HEK293T (cell line): Measurements from ENCODE around the gene KCNQ2.

Experiments
- CTCF ChIA-PET: fragments of 350-600 bp; formaldehyde crosslinking; extraction: SDS; loops from one replicate; lab custom pipeline; 2021; ENCODE audit warnings: antibody characterized with exemption, inconsistent platforms; lab: Yijun Ruan, JAX
- POLR2A ChIA-PET: fragments of 350-600 bp; formaldehyde crosslinking; extraction: SDS; loops from one replicate; lab custom pipeline; 2020; ENCODE audit warnings: antibody characterized with exemption, inconsistent platforms; lab: Yijun Ruan, JAX
- DNase-seq: peaks from one replicate; pipeline ENCODE4 v3.0.0; 2012; ENCODE audit warnings: mixed read lengths; ENCODE audit errors: extremely low spot score
- ARNT ChIP-seq: fragments of 450-650 bp; IDR thresholded peaks from 2 replicates; pipeline ENCODE4 v1.6.1; 2017; ENCODE audit warnings: mild to moderate bottlenecking
- BHLHE40 ChIP-seq: fragments of 450-650 bp; IDR thresholded peaks from 2 replicates; pipeline ENCODE4 v1.6.1; 2016; ENCODE audit warnings: mild to moderate bottlenecking, moderate library complexity, borderline replicate concordance
- CTBP1 ChIP-seq: fragments of 450-650 bp; IDR thresholded peaks from 2 replicates; pipeline ENCODE4 v1.6.1; 2016; ENCODE audit warnings: borderline replicate concordance
- ELF4 ChIP-seq: fragments of 450-650 bp; IDR thresholded peaks from 2 replicates; pipeline ENCODE4 v1.6.1; 2017; ENCODE audit warnings: antibody characterized with exemption
- FOXA1 ChIP-seq: fragments of 450-650 bp; IDR thresholded peaks from 2 replicates; pipeline ENCODE4 v1.6.1; 2016; ENCODE audit warnings: mild to moderate bottlenecking
- FOXK2 ChIP-seq: fragments of 450-650 bp; IDR thresholded peaks from 2 replicates; pipeline ENCODE4 v1.6.1; 2016; ENCODE audit warnings: mild to moderate bottlenecking
- FOXM1 ChIP-seq: fragments of 450-650 bp; IDR thresholded peaks from 2 replicates; pipeline ENCODE4 v1.6.1; 2017; ENCODE audit warnings: mild to moderate bottlenecking, borderline replicate concordance
- HDGF ChIP-seq: fragments of 450-650 bp; IDR thresholded peaks from 2 replicates; pipeline ENCODE4 v1.6.1; 2017; ENCODE audit warnings: antibody characterized with exemption, borderline replicate concordance
- L3MBTL2 ChIP-seq: fragments of 450-650 bp; conservative IDR thresholded peaks from 2 replicates; pipeline ENCODE4 v1.6.1; 2016; ENCODE audit warnings: mild to moderate bottlenecking
- LEF1 ChIP-seq: fragments of 450-650 bp; IDR thresholded peaks from 2 replicates; pipeline ENCODE4 v1.6.1; 2017; ENCODE audit warnings: mild to moderate bottlenecking, borderline replicate concordance
- NFRKB ChIP-seq: fragments of 450-650 bp; IDR thresholded peaks from 2 replicates; pipeline ENCODE4 v1.6.1; 2016; ENCODE audit warnings: mild to moderate bottlenecking, moderate library complexity
- PKNOX1 ChIP-seq: fragments of 450-650 bp; IDR thresholded peaks from 2 replicates; pipeline ENCODE4 v1.6.1; 2016
- SP1 ChIP-seq: fragments of 450-650 bp; IDR thresholded peaks from 2 replicates; pipeline ENCODE4 v1.6.1; 2017
- SUZ12 ChIP-seq: fragments of 450-650 bp; IDR thresholded peaks from 2 replicates; pipeline ENCODE4 v1.6.1; 2016; ENCODE audit warnings: mild to moderate bottlenecking
- TARDBP ChIP-seq: fragments of 450-650 bp; IDR thresholded peaks from 2 replicates; pipeline ENCODE4 v1.6.1; 2016
- ZNF384 ChIP-seq: fragments of 450-650 bp; IDR thresholded peaks from 2 replicates; pipeline ENCODE4 v1.6.1; 2016

KCNQ2 gene

GRCh38 chr20:63492518-63492917 lies 20.1 kb upstream of the KCNQ2 start:
- ChIA-PET POLR2A (no interaction called here), CTCF (no interaction called here)
- TF ChIP-seq BHLHE40 (no peak), HDGF (no peak)
- no peak for DNase-seq

GRCh38 chr20:63491635-63492230 lies 19.3 kb upstream of the KCNQ2 start:
- no peak for DNase-seq
- CTCF ChIA-PET: no interaction called here
- no peak for TF ChIP-seq CTBP1
- POLR2A ChIA-PET: no interaction called here

- ChIA-PET CTCF (no interaction called here), POLR2A (no interaction called here)
- no peak for DNase-seq
- TF ChIP-seq FOXA1: no peak
- TF ChIP-seq L3MBTL2: no peak
- TF ChIP-seq ELF4: no peak
- TF ChIP-seq HDGF: no peak
- TF ChIP-seq ZNF384: no peak
- no peak for TF ChIP-seq BHLHE40
- TF ChIP-seq SUZ12: no peak
Measured at GRCh38 chr20:63491078-63491477, 18.6 kb upstream of the KCNQ2 start.

- DNase-seq: no peak
- ChIA-PET POLR2A (no interaction called here), CTCF (no interaction called here)
- TF ChIP-seq NFRKB (no peak), SP1 (no peak), SUZ12 (no peak), L3MBTL2 (no peak), FOXM1 (no peak)
Measured at GRCh38 chr20:63490416-63490815, 18.0 kb upstream of the KCNQ2 start.

GRCh38 chr20:63488315-63489251 lies 16.1 kb upstream of the KCNQ2 start:
- TF ChIP-seq FOXK2: no peak
- no peak for TF ChIP-seq ELF4
- no peak for TF ChIP-seq L3MBTL2
- no peak for TF ChIP-seq TARDBP
- TF ChIP-seq HDGF: no peak
- TF ChIP-seq NFRKB: no peak
- no peak for TF ChIP-seq ZNF384
- no peak for TF ChIP-seq PKNOX1
- TF ChIP-seq CTBP1: no peak
- TF ChIP-seq ARNT: no peak
- TF ChIP-seq LEF1: no peak
- no peak for TF ChIP-seq SP1
- TF ChIP-seq SUZ12: no peak
- TF ChIP-seq FOXA1: no peak
- no peak for TF ChIP-seq FOXM1
- POLR2A ChIA-PET: no interaction called here
- CTCF ChIA-PET: no interaction called here
- no peak for DNase-seq

- no peak for TF ChIP-seq ARNT
- no peak for TF ChIP-seq TARDBP
- TF ChIP-seq FOXK2: no peak
- TF ChIP-seq BHLHE40: no peak
- TF ChIP-seq LEF1: no peak
- no peak for TF ChIP-seq CTBP1
- no peak for TF ChIP-seq L3MBTL2
- no peak for TF ChIP-seq ELF4
- TF ChIP-seq NFRKB: no peak
- TF ChIP-seq FOXM1: no peak
- TF ChIP-seq ZNF384: no peak
- TF ChIP-seq HDGF: no peak
- TF ChIP-seq PKNOX1: no peak
- no peak for TF ChIP-seq FOXA1
- no peak for TF ChIP-seq SP1
- no peak for TF ChIP-seq SUZ12
- CTCF ChIA-PET: no interaction called here
- POLR2A ChIA-PET: no interaction called here
- DNase-seq: no peak
Measured at GRCh38 chr20:63487781-63488241, 15.4 kb upstream of the KCNQ2 start.
